ENCODE data around the gene CADM1.

Gene CADM1

GRCh38 chr11:115276799-115277198, 227.4 kb downstream of the CADM1 start:
- DNase-seq (ENCODE audit: low read depth) = no peak

DNA sequence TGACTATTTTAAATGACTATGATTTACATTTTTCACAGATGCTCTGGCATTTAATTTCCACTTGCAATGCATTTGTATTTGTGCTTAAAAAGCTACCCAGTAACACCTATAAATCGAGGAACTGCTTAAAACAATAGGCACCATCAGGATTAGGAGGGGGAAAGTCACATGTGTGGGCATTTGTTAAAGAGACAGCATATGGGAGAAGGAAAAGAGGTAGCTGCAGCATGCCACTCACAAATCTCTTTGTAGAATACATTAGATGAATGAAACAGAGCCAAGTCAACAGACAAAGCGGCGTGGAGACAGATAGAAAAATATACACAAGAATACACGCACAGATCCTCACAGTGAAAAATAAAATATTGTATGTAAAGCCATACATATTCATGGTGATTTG, 228.0 kb downstream of the CADM1 start:
- DNase-seq (ENCODE audit: low read depth) = no peak

- DNase-seq (ENCODE audit: low read depth) = no peak
Measured at GRCh38 chr11:115275045-115275444, 229.2 kb downstream of the CADM1 start.

GRCh38 chr11:115272925-115273324, 231.3 kb downstream of the CADM1 start:
- no peak for DNase-seq (ENCODE audit: low read depth)

DNA sequence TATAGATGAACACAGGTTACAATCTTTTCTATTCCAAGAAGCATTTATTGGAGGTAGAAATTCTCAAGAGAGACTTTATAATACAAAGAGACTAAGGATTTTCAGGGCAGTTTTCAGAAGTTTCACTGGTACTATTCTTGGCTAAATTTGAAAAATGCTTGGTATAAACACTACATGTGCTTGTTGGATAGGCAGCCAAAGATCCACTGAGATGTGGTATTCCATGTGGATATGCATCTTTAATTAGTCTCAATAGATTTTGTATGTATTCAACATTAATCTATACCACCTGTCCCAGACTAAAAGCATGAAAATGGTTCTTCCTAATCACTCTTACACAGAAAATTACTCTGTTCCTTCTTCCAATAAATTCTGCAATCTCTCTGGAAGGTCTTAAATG, 232.6 kb downstream of the CADM1 start:
- DNase-seq (ENCODE audit: low read depth) = no peak

DNA sequence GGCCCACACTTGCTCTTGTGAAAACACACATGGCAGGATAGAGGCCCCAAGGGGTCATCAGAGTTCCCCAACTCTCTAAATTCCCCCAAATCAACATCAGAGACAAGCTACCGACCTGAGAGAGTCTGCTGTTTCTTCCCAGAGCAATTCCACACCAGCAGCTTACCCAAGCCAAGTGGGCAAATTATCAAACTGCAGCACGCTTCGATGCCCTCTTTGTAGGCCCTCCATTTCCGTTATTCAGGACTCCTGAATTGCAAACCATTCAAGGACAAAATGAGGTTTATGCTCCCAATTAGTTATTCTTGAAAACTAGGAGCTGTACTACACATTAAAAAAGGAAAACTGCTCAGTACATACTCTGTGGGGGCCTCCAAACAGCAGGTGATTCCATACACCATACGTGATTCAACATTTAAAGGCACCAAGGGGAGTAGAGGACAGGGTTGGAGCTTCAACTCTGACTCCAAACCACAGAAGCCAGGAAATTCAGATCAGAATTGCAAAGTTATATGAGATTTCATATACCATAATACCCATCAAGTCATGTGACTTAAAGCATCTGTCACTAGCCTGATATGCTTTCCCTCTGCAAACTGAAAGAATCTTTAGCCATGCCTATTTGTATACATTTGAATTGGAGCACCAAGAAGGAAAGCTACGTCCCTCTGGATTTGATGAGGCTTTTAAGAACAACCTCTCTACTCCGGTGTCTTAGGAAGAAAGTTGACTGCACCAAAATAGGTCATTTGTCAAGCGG, 234.8 kb downstream of the CADM1 start:
- no peak for DNase-seq (ENCODE audit: low read depth)

- DNase-seq (ENCODE audit: low read depth) = no peak
Measured at GRCh38 chr11:115267871-115268270, 236.3 kb downstream of the CADM1 start.

- no peak for DNase-seq (ENCODE audit: low read depth)
Measured at GRCh38 chr11:115267238-115267781, 236.9 kb downstream of the CADM1 start.

DNA sequence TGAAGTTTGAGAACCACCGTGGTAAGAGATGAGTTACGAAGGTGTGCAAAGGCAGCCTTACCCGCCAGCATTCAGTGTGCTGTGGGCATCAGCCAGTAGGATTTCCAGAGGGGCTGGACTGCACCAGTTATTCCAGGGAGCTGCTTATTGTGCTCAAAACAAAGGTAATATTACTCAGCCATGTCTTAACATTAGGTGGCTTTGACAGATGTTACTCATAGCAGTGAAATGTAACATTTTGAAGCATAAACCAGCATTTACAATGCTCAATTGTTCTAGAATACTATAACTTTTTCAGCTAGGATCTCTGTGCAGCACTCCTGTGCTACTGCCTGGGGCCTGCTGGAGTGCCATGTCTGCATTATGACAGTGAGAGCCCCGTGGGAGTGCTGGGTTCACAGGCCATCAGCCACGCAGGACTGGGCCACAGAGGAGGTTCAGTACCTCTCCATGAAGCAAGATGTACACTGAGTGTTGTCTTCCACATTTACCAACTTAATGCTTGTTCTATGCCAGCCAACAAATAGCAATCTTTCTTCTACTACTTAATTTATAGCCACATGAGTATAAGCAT, 238.1 kb downstream of the CADM1 start:
- no peak for DNase-seq (ENCODE audit: low read depth)

DNA sequence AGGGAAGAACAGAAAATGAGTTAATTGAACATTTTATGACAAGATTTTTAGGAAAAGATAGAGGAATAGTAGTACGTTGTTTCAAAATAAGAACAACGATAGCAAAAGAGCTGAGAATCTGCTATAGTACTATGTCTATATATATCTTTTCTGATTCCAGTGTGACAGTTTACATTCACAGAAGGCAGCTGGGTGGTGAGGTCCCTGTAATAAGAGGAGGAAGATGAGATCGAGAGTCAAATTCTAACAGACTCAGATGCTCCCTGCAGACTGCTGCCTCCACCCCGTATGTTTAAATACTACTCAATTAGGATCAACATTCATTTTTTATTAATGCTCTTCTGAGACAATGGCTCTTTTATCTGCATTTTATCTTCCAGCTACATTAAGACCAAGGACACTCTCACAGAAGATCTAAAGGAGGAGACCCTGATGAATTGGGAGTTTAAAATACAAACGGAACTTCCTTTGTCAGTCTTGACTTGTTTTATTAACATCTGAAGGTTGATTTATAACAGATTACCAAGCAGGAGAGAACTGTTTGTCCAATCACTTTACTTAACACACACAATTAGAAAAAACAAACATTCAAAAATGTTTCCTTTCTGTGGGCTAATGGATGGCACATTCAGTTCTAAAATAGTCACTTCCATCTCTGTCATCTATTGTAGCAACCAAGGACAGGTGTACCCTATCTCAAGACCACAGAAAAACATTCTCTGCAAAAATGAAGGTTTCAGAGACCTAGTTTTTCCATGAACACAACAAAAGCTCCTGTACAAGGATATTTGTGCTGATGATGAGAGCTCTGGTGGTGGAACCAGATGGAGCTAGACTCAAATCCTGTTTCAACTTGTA, 240.2 kb downstream of the CADM1 start:
- DNase-seq (ENCODE audit: low read depth) = no peak

- DNase-seq (ENCODE audit: low read depth) = no peak
Measured at GRCh38 chr11:115258216-115258615, 246.0 kb downstream of the CADM1 start.

DNA sequence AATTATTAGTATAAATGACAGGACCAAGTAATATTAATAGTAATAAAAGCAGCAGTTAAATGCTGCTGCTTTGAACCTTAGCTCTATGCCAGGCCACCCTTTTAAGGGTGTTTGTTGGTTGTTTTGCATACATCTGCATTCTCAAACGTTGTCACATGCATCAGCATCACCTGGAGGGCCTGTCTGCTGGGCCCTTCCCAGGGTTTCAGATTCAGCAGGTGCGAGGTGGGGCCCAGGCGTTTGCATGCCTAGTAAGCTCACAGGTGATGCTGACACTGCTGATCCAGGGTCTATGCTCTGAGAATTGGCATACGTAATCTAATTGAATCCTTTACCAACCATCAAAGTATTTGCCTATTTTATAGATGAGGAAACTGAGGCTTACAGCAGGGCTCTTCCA, 246.5 kb downstream of the CADM1 start:
- DNase-seq (ENCODE audit: low read depth) = no peak

GRCh38 chr11:115257270-115257669, 246.9 kb downstream of the CADM1 start:
- DNase-seq (ENCODE audit: low read depth) = no peak

- DNase-seq (ENCODE audit: low read depth) = no peak
Measured at GRCh38 chr11:115256397-115257197, 247.6 kb downstream of the CADM1 start.

- no peak for DNase-seq (ENCODE audit: low read depth)
Measured at GRCh38 chr11:115255006-115255762, 249.0 kb downstream of the CADM1 start.

DNA sequence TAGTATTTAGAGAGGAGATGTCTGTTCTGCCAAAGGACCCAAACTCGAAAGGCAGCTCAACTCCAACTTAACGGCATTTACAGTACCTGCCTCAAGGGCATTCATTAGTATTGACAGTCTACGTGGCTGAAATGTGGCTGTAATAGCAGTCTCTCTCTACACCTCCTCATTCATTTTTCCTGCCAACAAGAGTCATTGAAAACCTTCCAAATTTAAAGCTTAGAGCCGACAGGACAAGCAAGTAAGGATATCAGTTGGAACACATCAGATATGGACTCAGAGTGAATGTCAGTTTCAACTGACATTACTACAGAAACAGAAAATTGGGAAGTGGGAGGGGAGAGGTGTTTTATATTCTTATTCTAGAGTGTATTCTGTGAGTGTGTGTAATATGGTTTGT, 253.1 kb downstream of the CADM1 start:
- no peak for DNase-seq (ENCODE audit: low read depth)

- DNase-seq (ENCODE audit: low read depth) = no peak
Measured at GRCh38 chr11:115249061-115249578, 255.1 kb downstream of the CADM1 start.

- DNase-seq (ENCODE audit: low read depth) = no peak
Measured at GRCh38 chr11:115247953-115248352, 256.3 kb downstream of the CADM1 start.

DNA sequence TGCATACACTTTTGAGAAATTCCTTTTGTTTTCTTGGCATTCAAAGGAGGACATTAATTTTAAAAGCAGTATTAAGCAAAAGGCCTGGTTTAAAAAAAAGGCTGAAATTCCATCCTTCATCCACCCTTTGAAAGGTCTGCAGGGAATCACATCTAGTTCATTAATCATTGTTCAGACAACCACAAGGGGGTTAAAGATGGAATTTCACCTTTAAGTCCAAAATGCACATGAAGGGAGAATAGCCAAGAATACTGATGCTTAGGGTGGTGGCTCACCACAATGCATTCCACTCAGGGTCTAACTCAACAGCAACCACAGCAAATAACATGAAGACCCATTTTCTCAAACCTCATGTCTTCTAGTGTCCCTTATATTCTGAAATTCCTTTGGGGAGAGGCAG, 256.9 kb downstream of the CADM1 start:
- no peak for DNase-seq (ENCODE audit: low read depth)

GRCh38 chr11:115244758-115245157, 259.5 kb downstream of the CADM1 start:
- no peak for DNase-seq (ENCODE audit: low read depth)

DNA sequence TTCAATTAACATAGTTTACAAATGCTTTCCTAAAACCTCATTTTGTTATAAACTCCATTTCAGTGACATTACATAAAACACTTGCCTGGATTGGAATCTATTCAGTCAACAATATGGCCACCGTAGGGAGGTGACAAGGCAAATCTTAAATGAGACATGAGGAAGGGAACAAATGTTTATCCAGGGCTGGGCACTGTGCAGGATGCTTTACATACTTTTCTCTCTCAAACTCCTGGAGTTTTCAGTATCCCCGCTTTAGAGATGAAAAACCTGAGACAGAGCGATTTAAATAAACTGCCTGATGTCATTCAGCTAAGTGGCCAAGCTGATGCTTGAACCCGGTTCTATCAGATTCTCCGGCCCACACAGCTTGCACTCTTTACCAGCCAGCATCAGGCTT, 259.9 kb downstream of the CADM1 start:
- no peak for DNase-seq (ENCODE audit: low read depth)
